GM20000 (cell line): Measurements from ENCODE around the gene NR1H3.

Experiments
- DNase-seq: peaks from one replicate; pipeline ENCODE4 v3.0.0; 2012; ENCODE audit warnings: low spot score
- TF ChIP-seq, protein P1 (sequence below): IDR thresholded peaks from 2 replicates; pipeline ENCODE4 v1.5.1; 2012; ENCODE audit warnings: mild to moderate bottlenecking, control low read depth; ENCODE audit errors: extremely low read depth, missing control alignments

Gene NR1H3

DNA sequence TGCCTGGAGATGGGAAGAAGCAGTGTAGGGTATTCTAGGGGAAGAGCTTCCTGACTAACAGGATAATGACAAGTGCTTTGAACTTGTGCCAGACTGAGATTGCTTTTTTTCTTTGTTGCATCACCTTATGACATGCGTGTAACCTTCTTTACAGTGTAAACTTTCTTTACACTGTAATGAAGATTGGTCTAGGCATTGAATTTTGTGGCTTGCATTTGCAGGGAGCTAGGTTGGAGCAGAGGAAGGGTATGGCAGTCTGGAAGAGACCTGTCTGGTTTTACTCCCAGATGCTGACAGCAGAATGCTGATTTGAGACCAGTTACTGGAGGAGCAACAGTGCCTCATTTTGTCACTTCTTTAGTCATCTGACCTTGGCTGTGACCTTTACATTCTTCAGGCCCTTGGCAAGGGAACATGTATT is 37.4 kb upstream of the NR1H3 start:
- no peak for DNase-seq

DNA sequence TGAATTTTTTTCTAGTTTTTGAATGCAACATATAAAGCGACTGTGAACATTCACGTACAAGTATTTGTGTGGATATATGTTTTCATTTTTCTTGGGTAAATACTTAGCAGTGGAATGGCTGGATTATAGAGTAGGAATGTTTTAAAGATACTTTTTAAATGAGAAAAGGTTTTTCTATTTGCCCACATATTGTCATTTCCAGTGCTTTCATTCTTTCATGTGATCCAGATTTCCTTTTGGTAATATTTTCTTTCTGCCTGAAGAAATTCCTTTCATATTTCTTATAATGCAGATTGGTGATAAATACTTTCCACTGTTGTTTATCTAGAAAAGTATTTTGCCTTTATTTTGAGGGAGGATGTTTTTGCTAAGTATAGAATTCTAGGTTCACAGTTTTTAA is 35.1 kb upstream of the NR1H3 start:
- DNase-seq = no peak
- TF ChIP-seq, protein P1, sequence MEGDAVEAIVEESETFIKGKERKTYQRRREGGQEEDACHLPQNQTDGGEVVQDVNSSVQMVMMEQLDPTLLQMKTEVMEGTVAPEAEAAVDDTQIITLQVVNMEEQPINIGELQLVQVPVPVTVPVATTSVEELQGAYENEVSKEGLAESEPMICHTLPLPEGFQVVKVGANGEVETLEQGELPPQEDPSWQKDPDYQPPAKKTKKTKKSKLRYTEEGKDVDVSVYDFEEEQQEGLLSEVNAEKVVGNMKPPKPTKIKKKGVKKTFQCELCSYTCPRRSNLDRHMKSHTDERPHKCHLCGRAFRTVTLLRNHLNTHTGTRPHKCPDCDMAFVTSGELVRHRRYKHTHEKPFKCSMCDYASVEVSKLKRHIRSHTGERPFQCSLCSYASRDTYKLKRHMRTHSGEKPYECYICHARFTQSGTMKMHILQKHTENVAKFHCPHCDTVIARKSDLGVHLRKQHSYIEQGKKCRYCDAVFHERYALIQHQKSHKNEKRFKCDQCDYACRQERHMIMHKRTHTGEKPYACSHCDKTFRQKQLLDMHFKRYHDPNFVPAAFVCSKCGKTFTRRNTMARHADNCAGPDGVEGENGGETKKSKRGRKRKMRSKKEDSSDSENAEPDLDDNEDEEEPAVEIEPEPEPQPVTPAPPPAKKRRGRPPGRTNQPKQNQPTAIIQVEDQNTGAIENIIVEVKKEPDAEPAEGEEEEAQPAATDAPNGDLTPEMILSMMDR = no peak

More for the DNA sequence above, 37.4 kb upstream of the NR1H3 start:
- TF ChIP-seq, protein P1 = no peak

DNA sequence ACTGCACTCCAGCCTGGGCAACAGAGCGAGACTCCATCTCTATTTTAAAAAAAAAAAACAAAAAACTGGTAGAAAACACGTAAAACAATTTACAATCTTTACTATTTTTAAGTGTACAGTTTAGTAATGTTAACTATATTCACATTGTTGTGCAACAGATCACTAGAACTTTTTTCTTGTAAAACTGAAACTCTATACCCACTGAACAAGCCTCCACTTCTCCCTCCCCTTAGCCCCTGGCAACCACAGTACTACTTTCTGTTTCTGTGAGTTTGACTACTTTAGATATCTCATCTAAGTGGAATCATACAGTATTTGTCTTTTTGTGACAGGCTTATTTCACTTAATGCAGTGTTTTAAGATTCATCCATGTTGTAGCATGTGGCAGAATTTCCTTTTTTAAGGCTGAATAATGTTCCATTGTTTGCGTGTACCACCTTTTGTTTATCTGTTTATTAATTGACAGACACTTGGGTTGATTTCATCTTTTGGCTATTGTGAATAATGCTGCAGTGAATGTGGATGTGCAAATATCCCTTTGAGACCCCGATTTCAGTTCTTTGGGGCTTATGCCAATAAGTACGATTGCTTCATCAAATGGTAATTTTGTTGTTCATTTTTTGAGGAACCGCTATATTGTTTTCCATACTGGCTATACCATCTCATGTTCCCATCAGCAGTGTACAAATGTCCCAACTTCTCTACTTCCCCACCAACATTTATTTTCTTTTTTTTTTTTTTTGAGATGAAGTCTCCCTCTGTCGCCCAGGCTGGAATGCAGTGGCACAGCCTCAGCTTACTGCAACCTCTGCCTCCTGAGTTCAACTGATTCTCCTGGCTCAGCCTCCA is 32.0 kb upstream of the NR1H3 start:
- no peak for DNase-seq
- TF ChIP-seq, protein P1 = no peak

DNA sequence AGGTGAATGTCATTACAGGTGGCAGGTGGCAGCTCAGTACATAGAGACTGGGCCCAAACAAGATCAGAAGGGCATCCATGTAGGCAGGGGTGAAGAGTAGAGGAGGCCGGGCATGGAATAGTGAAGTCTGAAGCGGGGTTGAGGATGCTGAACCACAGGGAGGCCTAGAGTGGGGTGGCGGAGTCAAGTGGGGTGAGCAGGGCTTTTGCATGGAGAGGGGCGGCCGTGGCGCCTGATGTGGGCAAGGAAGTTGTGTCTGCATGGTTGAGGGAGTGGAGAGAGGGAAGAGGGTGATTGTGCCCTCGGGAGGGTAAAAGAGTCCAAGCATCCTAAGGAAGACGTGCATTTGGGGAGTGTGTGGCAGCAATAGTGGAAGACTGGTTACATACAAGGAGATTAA is 28.6 kb upstream of the NR1H3 start:
- TF ChIP-seq, protein P1 = no peak

DNA sequence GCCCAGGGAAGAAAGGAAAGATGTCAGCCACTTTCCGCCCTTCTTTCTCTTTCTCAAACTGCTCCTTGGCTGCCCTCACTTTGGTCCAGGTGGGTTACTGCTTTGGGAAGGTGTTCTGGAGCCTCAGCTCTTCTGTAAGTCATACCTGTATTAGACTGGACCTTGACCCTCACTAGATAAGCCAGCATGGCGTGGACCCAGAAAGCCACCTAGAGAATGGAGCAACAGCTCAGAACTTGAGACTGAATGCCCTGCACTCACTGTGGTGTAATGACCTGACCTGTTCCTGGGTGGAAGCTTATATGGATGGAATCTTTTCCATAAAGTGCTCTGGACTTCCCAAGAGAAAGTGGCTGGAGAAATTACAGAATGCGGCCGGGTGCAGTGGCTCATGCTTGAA is 24.7 kb upstream of the NR1H3 start:
- DNase-seq = no peak
- TF ChIP-seq, protein P1 = no peak

More for the DNA sequence above, 28.6 kb upstream of the NR1H3 start:
- DNase-seq = no peak

DNA sequence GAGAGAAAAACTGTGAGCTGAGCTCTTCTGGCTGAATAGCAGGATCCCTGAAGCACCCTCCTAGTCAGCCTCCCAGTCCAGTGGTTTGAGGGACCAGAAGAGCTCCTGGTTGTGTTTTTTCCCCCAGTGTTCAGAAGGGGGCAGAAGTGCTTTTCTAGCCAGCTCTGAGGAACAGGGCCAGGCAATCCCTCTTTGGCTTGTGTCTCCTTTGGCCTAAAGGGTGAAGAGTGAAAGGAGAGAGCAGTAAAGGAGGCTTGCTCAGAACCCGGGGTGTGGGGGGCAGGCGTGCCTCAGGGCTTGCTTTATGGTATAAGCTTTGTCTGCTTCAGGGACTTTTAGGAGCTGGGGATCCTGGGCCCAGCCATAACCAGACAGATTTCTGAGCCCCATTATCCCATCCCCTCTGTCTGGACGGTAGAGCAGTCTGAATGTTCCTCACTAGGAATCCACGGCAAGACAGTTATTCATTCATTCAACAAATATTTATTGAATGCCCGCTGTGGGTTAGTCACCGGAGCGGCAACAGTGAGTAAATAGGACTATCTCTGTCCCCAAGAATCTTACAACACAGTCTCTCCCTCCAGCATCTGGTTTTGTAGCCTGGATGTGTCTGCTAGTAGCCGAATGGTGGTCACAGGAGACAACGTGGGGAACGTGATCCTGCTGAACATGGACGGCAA is 23.7 kb upstream of the NR1H3 start:
- DNase-seq = no peak

DNA sequence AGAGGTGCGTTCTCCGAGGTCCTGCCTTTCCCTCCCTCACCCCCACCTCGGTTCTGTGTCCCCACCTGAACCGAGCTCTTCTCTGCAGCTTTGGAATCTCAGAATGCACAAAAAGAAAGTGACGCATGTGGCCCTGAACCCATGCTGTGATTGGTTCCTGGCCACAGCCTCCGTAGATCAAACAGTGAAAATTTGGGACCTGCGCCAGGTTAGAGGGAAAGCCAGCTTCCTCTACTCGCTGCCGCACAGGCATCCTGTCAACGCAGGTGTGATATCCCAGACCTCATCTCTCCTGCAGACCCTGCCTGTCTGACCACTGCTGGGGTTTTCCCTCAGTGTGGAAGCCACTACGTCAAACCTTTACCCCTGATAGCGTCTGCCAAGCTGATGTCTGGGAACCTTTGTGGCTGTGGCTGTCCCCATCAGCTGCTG is 23.1 kb upstream of the NR1H3 start:
- TF ChIP-seq, protein P1 = no peak
- no peak for DNase-seq

More for the DNA sequence above, 23.7 kb upstream of the NR1H3 start:
- TF ChIP-seq, protein P1 = no peak
